Measurements from ENCODE around the gene RASGRF2.
"Not testable (repeated sequence)": the region's sequence is repeated elsewhere in the genome, so short reads cannot be mapped to it uniquely, and the experiment has no call there.

RASGRF2 gene

GRCh38 chr5:81017320-81017719, 57.2 kb downstream of the RASGRF2 start:
- CTCF ChIA-PET, result no interaction called here
- H3K4me3 ChIP-seq (ENCODE audit: low read depth, low read length), result no peak overlapping the region
- no peak for DNase-seq (ENCODE audit: low read depth, low spot score)
- POLR2A ChIA-PET, result no interaction called here
- TF ChIP-seq CTCF (IDR thresholded peaks at IDR 0.05; ENCODE audit: insufficient read depth, low read length, missing control alignments), result no peak

GRCh38 chr5:81018608-81019007, 58.4 kb downstream of the RASGRF2 start:
- DNase-seq (ENCODE audit: low read depth, low spot score); POLR2A ChIA-PET; H3K4me3 ChIP-seq (ENCODE audit: low read depth, low read length); CTCF ChIA-PET: not testable (repeated sequence)

DNA sequence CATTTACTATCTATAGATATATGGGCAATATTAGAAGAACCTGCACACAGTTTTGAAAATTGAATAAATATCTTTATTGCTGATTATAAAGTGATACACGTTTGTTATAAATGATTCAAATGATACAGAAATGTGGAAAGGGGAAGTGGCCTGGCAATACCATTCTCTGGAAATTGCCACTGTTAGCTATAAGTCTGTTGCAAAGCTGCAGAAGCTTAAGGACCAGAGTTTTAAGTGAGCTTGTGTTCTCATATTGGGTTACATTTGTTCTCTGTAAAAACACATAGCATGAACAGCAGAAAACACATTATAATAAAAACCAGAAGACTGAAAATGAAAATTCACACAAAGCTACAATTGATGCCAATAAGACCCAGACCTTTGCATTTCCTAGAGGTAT, 59.6 kb downstream of the RASGRF2 start:
- DNase-seq (ENCODE audit: low read depth, low spot score), result no peak
- no peak for TF ChIP-seq CTCF (IDR thresholded peaks at IDR 0.05; ENCODE audit: insufficient read depth, low read length, missing control alignments)
- CTCF ChIA-PET, result no interaction called here
- no peak overlapping the region for H3K4me3 ChIP-seq (ENCODE audit: low read depth, low read length)
- POLR2A ChIA-PET, result no interaction called here

- CTCF ChIA-PET, result no interaction called here
- DNase-seq (ENCODE audit: low read depth, low spot score), result no peak
- no peak for TF ChIP-seq CTCF (IDR thresholded peaks at IDR 0.05; ENCODE audit: insufficient read depth, low read length, missing control alignments)
- POLR2A ChIA-PET, result no interaction called here
- no peak overlapping the region for H3K4me3 ChIP-seq (ENCODE audit: low read depth, low read length)
Measured at GRCh38 chr5:81020478-81021167, 60.5 kb downstream of the RASGRF2 start.

GRCh38 chr5:81021486-81021885, 61.3 kb downstream of the RASGRF2 start:
- TF ChIP-seq CTCF (IDR thresholded peaks at IDR 0.05; ENCODE audit: insufficient read depth, low read length, missing control alignments), result no peak
- no peak for DNase-seq (ENCODE audit: low read depth, low spot score)
- POLR2A ChIA-PET, result no interaction called here
- CTCF ChIA-PET, result no interaction called here
- H3K4me3 ChIP-seq (ENCODE audit: low read depth, low read length), result no peak overlapping the region

GRCh38 chr5:81021951-81022687, 62.0 kb downstream of the RASGRF2 start:
- ChIA-PET POLR2A (no interaction called here), CTCF (no interaction called here)
- TF ChIP-seq CTCF (IDR thresholded peaks at IDR 0.05; ENCODE audit: insufficient read depth, low read length, missing control alignments), result no peak
- H3K4me3 ChIP-seq (ENCODE audit: low read depth, low read length), result no peak overlapping the region
- DNase-seq (ENCODE audit: low read depth, low spot score), result no peak

- DNase-seq (ENCODE audit: low read depth, low spot score), result no peak
- ChIA-PET POLR2A (no interaction called here), CTCF (no interaction called here)
- no peak for TF ChIP-seq CTCF (IDR thresholded peaks at IDR 0.05; ENCODE audit: insufficient read depth, low read length, missing control alignments)
- no peak overlapping the region for H3K4me3 ChIP-seq (ENCODE audit: low read depth, low read length)
Measured at GRCh38 chr5:81022688-81023084, 62.5 kb downstream of the RASGRF2 start.

Measured in AG04449 (cell line).